ENCODE measurements around the gene SLC39A1.

Gene SLC39A1

DNA sequence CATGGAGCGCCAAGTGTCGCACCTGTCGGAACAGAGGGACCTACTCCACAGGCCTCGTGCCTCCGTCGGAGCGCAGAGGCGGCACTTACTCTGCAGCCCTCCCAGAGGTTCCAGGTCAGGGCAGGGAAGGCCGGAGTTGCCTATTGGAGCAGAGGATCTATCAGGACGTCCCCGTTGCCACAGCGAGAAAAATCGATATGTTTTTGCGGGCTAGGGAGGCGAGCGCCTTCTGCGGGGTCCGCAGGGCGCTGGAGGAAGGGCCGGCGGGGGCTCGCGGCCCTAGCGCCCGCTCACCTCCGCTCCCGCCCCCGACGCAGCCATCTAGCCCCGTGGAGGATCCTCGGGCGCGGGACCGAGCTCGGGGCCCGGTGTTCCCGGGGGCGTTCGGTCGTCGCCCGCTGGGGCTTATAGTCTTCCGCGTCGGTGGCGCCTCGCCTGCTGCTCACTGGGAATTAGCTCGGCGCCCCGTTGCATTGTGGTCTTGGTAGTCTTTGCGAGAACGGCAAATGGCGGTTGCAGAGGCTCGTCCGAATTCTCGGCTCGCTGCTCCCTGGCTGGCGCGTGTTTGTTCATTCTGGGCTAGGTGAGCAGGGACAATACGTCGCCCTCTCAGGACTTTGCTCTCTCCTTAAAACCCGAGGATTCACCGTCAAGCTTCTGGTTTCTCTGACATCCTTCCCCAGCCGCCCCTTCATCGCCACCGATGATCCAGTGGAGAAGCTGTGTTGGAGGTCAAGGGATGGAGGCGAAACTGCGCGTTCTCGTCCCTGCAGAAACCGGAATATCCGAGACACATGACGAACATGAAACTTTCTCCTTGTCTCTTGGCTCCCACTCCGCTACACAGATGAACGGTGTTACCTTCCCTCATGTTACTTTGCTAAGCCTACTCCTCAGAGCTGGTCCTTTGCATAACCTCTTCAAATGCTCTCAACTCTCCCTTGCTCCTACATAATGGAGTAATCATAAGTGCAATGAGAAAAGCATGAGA, 14.2 kb upstream of the SLC39A1 start, which contains the start of gene JTB:
Gene JTB (minus strand): TSS at position 425 of the 991 bp plus-strand sequence. CDS start 422 bp downstream, at position 3.
- no peak for TF ChIP-seq EZH2 (IDR thresholded peaks at IDR 0.05; ENCODE audit: borderline replicate concordance, low read length)
- TF ChIP-seq CTCF (IDR thresholded peaks at IDR 0.05; ENCODE audit: low read length) = no peak; the same call in 1 of the 2 replicates
- Histone ChIP-seq H3K9ac (ENCODE audit: low read length) (peak within 1 kb of the TSS; percentile 95), H3K9me2 (ENCODE audit: low read depth, low read length) (no peaks in the 10 kb centered on the region), H3K4me3 (ENCODE audit: low read depth, low read length, poor library complexity, severe bottlenecking) (peak within 1 kb of the TSS; percentile 83), H3K79me2 (ENCODE audit: insufficient read depth, low read length) (peaks cover 19% of the 10 kb centered on the region), H4K20me1 (ENCODE audit: insufficient read depth, low read length) (no peaks in the 10 kb centered on the region), H3K9me3 (ENCODE audit: low read length) (no peaks in the 10 kb centered on the region), H3K4me1 (ENCODE audit: insufficient read depth, low read length, severe bottlenecking) (peaks cover 29% of the 10 kb centered on the region), H3F3A (ENCODE audit: insufficient read depth, low read length) (peaks cover under 1% of the 10 kb centered on the region; the same call in 1 of the 2 replicates), H3K27me3 (ENCODE audit: insufficient read depth, low read length) (no peaks in the 10 kb centered on the region), H3K4me2 (ENCODE audit: low read length) (peak within 1 kb of the TSS; percentile 100), H2AFZ (ENCODE audit: low read length) (peak within 1 kb of the TSS; percentile 60; the same call in 1 of the 2 replicates), H3K36me3 (ENCODE audit: insufficient read depth, low read length) (peaks cover 37% of the 10 kb centered on the region), H3K27ac (ENCODE audit: low read depth, low read length, poor library complexity, severe bottlenecking) (peak within 1 kb of the TSS; percentile 57)

GRCh38 chr1:153976819-153977249, 13.5 kb upstream of the SLC39A1 start:
- Histone ChIP-seq H3K9ac (ENCODE audit: low read length) (peak overlapping the region; percentile 95), H2AFZ (ENCODE audit: low read length) (no peak overlapping the region), H4K20me1 (ENCODE audit: insufficient read depth, low read length) (no peaks in the 10 kb centered on the region), H3F3A (ENCODE audit: insufficient read depth, low read length) (peaks cover 4% of the 10 kb centered on the region; the same call in 1 of the 2 replicates), H3K4me3 (ENCODE audit: low read depth, low read length, poor library complexity, severe bottlenecking) (peak overlapping the region; percentile 83), H3K27ac (ENCODE audit: low read depth, low read length, poor library complexity, severe bottlenecking) (peak overlapping the region; percentile 57), H3K79me2 (ENCODE audit: insufficient read depth, low read length) (peaks cover 19% of the 10 kb centered on the region), H3K36me3 (ENCODE audit: insufficient read depth, low read length) (peaks cover 39% of the 10 kb centered on the region), H3K27me3 (ENCODE audit: insufficient read depth, low read length) (no peaks in the 10 kb centered on the region), H3K4me1 (ENCODE audit: insufficient read depth, low read length, severe bottlenecking) (peaks cover 32% of the 10 kb centered on the region), H3K4me2 (ENCODE audit: low read length) (peak overlapping the region; percentile 100), H3K9me3 (ENCODE audit: low read length) (no peaks in the 10 kb centered on the region), H3K9me2 (ENCODE audit: low read depth, low read length) (no peaks in the 10 kb centered on the region)
- no peak for TF ChIP-seq CTCF (IDR thresholded peaks at IDR 0.05; ENCODE audit: low read length)
- TF ChIP-seq EZH2 (IDR thresholded peaks at IDR 0.05; ENCODE audit: borderline replicate concordance, low read length) = no peak

DNA sequence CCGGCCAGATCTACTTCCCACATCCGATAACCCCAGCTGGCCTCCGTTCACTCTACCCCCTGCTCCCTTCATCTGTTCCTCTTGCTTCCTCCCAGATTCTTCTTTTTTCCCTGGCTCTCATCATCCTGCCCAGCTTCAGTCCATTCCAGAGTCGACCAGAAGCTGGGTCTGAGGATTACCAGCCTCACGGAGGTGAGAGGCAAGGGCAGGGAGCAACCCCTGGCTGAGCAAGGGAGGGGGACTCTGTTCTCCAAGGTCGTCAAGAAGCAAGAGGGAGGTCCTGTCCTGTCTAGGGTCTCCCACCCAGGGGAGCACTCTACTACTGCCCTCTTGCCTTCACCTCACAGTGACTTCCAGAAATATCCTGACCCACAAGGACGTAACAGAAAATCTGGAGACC, 10.2 kb upstream of the SLC39A1 start:
- Histone ChIP-seq H3K27ac (ENCODE audit: low read depth, low read length, poor library complexity, severe bottlenecking) (no peak overlapping the region), H3K36me3 (ENCODE audit: insufficient read depth, low read length) (peaks cover 39% of the 10 kb centered on the region), H3K4me2 (ENCODE audit: low read length) (no peak overlapping the region), H3K79me2 (ENCODE audit: insufficient read depth, low read length) (peaks cover 19% of the 10 kb centered on the region), H3K4me1 (ENCODE audit: insufficient read depth, low read length, severe bottlenecking) (peaks cover 37% of the 10 kb centered on the region), H3K9me3 (ENCODE audit: low read length) (no peaks in the 10 kb centered on the region), H2AFZ (ENCODE audit: low read length) (no peak overlapping the region), H4K20me1 (ENCODE audit: insufficient read depth, low read length) (no peaks in the 10 kb centered on the region), H3K4me3 (ENCODE audit: low read depth, low read length, poor library complexity, severe bottlenecking) (no peak overlapping the region), H3K27me3 (ENCODE audit: insufficient read depth, low read length) (no peaks in the 10 kb centered on the region), H3K9ac (ENCODE audit: low read length) (no peak overlapping the region), H3K9me2 (ENCODE audit: low read depth, low read length) (no peaks in the 10 kb centered on the region), H3F3A (ENCODE audit: insufficient read depth, low read length) (peaks cover 4% of the 10 kb centered on the region; the same call in 1 of the 2 replicates)
- TF ChIP-seq CTCF (IDR thresholded peaks at IDR 0.05; ENCODE audit: low read length) (no peak), EZH2 (IDR thresholded peaks at IDR 0.05; ENCODE audit: borderline replicate concordance, low read length) (no peak)

Measured in OCI-LY1 (cell line).